Left colon (tissue), 2 donors: ENCODE data around the gene KCNJ4. TPM values are rescaled to one million over a fixed set of nuclear protein-coding genes. Genes with fewer than 3 reads are reported as not detected.
A peak's percentile ranks its signal among the peaks of the same experiment; 100 is the strongest.
"Not testable (repeated sequence)": the region's sequence is repeated elsewhere in the genome, so short reads cannot be mapped to it uniquely, and the experiment has no call there.

ENCODE experiments used
- ATAC-seq: fragments of 200-7000 bp; cut with Tn5 transposase; one replicate; pipeline ENCODE4 v1.9.1; 2020; ENCODE audit warnings: mild to moderate bottlenecking, moderate library complexity
- DNase-seq, 2 donors: peaks; one replicate each; pipeline ENCODE4 v3.0.0-alpha.2; 2020
- intact Hi-C, 2 donors: fragments of 100-400 bp; cut with DNase I in 1 of 2; cut with micrococcal nuclease in 1 of 2; formaldehyde crosslinking; loops; one replicate each; pipeline versions ENCODE4 v1.11.2 to v1.14.0; 2022; cut with DNase I, micrococcal nuclease
- total RNA-seq, 2 donors: library from RNA; stranded (reverse); fragmentation: NEBNext Ultra II Directional; extraction: Animal tissue kit (Norgen Biotek cat#: 25700); gene quantifications; one replicate each; pipeline ENCODE4 v1.2.1, GENCODE V29; 2021
- donor health status: DM: no; HTN: no; CAD: no.
- donor health status: DM: yes; HTN: yes; CAD: no.

KCNJ4 gene
- total RNA-seq, 2 donors from 2014 or later: not detected

DNA sequence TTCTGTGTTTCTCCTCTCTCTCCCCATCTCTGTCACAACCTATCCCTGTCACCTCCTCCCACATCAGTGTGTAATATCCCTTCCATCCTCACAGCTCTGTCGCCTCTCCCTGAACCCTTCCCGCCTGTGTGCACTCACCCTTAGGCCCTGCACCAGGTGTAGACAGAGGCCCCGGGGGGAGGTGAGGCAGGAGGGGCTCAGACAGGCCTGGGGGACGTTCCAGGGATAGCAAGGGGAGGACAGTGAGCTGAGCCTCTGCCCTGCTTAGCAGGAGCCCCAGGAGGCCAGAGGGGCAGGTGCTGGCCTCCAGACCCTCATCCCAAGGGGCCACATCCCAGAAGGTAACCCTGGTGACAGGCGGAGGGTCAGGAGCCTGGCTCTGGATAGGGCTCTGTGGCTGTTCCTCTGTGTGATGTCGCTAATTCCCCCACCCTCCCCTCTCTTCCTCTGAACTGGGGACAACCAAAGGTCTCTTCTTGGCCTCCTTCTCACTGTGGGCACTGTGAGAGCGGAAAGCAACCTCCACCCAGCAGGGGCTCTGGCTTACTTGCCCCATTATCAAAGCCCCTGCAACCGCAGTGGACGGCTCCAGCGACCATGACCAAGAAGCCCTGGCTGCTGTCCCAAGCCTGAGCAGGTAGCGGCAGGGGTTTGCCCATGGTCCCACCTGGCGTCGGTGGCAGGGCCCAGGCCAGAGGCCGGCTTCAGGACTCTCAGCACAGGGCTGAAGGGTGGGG is 35.7 kb downstream of the KCNJ4 start:
- intact Hi-C loops: no loop called here
- no peak for DNase-seq
- no peak for ATAC-seq

DNA sequence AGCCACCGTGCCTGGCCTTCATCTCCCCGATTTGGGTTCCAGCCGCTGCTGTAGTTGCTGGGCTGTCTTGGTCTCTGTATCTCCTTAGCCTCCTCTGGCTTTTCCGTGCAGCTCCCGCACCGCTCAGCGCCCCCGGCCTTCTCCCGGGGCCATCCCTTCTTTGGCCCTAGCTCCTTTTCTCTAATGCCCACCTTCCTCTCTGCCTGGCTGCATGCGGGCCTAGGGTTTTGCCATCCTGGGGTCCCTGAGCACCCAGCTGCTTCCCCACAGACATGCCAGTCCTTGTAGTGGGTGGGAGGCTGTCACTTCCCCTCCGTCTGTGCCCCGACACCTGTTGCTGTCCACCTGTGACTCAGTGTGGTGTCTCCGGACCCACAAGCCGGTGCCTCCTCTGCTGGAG is 36.4 kb downstream of the KCNJ4 start:
- DNase-seq (no peak), ATAC-seq (no peak)
- intact Hi-C loops: no loop called here

DNA sequence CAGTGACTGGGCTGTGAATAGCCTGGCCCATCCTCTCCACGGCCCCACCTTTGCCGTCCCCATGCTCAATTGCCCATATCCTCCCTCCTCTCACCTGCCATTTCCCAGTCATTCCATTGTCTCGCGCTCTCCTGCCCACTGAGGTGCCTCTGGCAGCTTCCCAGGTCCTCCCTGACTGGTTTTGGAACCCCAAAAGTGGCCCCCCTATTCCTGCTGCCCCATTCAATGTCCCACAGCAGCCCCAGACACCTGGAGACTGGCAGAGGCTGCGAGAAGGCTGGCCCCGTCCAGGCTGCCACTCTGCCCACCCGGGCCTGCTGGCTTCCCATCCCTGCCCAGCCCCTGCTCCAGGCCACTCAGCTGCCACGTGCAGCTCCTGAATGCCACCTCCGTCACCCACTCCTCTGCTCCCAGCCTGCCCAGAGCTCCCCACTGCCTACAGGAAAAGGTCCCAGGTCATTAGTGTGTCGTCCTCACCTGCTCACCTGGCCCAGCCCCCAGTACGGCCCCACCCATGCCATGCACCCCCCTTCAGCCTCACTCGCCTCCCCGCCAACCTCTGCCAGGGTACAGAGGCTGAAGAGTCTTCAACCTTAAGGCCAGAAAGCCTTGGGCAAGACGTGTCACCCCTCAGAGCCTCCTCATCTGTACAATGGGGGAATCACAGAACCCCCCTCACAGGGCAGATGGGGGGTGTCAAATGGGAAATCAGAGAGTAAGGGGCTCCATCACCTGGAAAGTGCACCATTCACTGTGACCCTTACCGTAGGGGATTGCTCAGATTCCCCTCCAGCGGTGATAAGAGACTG is 37.5 kb downstream of the KCNJ4 start:
- DNase-seq (no peak), ATAC-seq (no peak)
- intact Hi-C loops: no loop called here

DNA sequence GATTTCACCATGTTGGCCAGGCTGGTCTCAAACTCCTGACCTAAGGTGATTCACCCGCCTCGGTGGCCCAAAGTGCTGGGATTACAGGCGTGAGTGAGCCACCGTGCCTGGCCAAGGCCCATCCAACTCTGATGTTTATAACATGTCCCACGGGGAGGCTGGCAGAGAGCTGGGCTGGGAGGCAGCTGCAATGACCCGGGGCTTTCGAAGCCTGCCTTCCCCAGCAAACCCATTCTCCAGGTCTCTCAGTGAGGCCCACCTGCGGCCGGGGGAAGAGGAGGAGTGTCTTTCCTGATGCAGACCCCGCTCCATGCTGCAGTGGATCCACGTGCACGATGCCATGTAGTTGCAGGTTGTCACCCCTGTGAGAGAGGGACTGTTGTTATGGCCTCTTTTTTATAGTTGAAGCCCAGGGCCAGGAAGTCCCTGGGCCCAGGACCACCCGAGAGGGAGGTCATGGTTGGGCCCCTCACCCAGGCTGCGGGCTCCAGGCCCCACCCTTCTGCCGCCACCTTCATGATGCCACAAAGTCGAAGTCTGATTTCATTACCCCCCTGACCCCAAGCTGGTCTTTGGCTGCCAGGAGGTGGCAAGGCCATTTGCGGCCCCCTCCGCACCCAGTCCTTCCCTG is 38.3 kb downstream of the KCNJ4 start:
- intact Hi-C loops: no loop called here
- peak in 1 of 2 donors; percentile 12 for DNase-seq
- ATAC-seq: no peak

DNA sequence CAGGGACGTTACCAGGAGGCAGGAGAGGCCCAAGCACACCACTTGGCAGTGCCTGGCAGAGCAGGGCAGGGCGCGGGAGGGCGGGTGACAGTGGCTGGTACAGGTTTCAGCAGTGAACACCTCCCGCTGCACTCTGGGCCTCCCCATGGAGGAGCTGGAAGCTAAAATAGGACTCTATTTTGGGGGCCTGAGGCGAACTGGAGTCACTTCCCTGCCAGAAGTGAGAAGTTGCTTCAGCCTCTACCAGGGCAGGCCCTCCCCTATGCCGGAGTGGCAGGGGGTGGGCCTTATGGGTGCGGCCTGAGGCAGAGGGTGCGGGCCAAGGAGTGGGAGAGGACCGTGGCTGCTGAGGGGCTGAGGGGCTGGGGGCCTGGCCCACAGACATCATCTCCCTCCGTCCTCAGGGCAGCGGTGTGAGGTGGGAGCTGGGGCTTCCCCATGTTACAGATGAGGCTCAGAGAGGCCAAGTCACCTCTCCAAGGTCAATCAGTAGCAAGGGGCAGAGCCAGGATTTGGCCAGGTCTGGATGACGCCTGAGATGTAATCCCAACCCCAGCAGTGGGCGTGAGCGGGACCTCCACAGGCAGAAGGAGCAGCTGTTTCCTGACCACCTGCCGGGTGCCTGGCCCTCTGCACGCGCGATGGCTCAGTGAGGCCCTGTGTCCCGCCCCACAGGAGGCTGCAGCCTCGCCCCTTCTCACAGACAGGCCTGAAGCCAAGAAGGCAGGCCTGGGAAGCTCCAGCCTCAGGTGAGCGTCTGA is 39.3 kb downstream of the KCNJ4 start:
- no peak for ATAC-seq
- peak in 1 of 2 donors; percentile 21 for DNase-seq
- intact Hi-C loops: no loop called here

DNA sequence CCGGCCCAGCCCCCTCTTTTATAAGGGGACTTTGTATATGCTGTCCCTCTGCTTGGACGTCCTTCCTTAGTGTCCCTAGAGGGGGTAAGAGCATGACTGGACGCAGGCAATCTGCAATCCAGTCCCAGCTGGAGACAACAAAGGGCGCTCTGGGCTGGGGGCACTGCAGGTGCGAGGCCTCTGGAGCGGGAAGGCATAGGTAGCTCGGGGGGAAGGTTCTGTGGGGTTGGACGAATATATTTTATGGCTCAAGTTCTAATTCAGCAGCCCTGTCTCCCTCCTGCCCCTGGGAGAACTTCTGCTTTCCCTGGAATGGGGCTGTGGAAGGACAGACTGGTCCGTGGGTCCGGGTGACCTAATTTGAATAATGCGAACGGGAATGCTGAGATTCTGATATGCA is 40.0 kb downstream of the KCNJ4 start:
- ATAC-seq (no peak), DNase-seq (peak in 1 of 2 donors; percentile 5)
- intact Hi-C loops: no loop called here

DNA sequence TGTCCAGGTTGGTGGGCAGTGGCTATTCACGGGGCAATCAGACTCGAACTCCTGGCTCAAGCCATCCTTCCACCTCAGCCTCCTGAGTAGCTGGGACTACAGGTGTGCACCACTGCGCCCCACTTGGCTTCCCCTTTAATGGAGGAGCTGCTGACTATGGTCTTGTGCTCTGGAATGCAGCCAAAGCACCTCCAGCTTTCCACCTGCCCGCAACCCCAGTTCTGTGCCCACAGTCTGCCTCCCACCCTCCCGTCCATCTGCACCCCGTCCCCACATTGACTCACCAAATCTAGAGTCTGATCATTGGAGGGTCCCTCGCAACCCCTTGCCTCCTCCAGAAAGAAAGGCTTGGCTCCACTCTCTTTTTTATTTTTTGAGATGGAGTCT is 41.0 kb downstream of the KCNJ4 start:
- ATAC-seq (no peak), DNase-seq (peak in 1 of 2 donors; percentile 12)
- intact Hi-C loops: no loop called here

DNA sequence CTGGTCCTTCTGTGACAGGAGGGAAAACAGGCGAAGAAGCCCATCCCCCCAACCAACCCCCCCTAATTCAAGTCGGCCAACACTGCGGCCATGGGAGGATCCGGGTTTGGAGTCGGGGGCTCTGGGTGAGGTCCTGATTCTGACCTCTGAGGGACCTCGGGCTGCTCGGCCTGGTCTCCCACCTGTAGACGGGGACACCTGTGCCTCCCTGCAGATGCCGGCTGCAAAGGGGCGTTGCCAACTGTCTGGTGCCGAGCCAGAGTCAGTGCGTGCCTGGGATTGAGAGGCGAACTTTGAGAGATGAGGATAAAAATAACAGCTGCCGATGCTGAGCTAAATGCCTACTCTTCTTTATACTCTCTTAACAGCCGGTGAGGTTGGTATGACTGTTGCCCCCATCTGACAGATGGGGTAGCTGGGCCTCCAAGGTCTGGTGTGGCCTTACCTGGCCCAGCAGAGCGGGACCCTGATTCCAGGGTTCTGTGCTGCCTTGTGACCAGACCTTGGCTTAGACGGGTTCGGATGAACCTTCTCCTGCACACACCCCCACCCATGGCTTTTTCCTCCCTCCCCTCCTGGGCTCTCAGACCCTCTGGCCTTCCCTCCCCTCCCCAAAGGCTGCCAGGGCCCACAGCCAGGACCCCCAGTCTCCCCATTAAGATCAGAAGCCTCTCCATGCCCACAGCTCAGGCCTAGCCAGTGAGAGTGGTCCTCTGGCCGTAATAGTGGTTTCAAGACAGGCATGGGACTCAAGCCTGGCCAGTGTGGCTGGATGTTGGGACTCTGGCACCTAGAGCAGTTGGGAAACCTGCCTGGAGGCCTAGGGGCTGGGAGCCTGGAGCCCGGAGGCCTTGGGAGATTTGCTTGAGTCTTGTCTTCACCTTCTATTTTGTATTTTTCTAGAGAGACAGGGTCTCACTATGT is 41.7 kb downstream of the KCNJ4 start:
- DNase-seq (peak; percentile 34 to 58), ATAC-seq (peak; percentile 74)
- intact Hi-C loops: no loop called here

DNA sequence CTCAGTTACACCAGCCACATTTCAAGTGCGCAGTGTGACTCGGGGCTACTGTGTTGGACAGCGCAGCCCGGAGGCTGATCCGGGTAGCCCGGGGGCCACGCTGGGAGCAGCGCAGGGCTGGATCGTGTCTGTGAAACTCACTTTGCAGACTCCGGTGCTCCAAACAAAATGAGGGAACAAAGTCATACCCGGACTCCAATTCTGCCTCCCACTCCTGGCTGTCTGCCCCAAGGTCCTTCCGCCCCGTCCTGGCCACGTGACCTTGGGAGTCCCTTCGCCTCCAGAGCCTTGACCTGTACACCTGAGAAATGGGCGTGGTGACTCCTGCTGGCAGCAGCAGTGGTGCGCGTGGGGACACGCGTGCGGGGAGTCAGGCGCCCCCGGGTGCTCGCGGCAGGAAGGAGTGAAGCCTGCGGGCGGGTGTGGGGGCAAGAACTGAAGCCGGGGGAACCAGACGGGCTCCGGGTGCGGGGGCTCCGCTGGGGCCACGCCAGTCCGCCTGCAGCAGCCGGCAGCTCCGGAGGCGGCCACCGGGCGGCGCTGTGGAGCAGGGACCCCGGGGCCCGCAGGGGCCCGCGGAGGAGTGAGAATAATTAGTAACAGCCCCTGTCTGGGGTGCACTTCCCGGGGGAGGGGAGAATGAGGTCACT is 42.4 kb downstream of the KCNJ4 start:
- DNase-seq (peak; percentile 34 to 40), ATAC-seq (peak; percentile 78)
- intact Hi-C loops: no loop called here

DNA sequence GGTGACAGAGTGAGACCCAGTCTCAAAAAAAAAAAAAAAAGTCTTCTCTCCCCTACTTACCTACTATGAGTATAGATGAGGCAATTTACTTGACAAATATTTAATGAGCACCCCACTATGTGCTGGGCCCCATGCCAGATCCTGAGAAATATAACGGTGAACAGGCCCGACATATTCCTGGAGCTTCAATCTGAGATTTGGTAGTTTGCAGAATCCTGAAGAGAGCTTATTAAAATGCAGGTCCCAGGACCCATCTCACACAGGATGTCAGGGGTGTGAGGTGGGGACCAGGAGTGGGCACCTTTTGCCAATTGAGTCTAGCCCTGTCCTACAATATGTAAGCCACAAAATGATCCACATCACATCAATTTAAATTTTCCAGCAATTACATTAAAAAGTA is 44.0 kb downstream of the KCNJ4 start:
- intact Hi-C loops: no loop called here
- ATAC-seq (no peak), DNase-seq (no peak)

DNA sequence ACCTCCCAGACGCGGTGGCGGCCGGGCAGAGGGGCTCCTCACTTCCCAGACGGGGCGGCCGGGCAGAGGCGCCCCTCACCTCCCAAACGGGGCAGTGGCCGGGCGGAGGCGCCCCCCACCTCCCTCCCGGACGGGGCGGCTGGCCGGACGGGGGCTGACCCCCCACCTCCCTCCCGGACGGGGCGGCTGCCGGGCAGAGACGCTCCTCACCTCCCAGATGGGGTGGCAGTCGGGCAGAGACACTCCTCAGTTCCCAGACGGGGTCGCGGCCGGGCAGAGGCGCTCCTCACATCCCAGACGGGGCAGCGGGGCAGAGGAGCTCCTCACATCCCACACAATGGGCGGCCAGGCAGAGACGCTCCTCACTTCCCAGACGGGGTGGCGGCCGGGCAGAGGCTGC is 45.1 kb downstream of the KCNJ4 start:
- ATAC-seq, intact Hi-C loops: not testable (repeated sequence)
- DNase-seq: peak in 1 of 2 donors; percentile 5

DNA sequence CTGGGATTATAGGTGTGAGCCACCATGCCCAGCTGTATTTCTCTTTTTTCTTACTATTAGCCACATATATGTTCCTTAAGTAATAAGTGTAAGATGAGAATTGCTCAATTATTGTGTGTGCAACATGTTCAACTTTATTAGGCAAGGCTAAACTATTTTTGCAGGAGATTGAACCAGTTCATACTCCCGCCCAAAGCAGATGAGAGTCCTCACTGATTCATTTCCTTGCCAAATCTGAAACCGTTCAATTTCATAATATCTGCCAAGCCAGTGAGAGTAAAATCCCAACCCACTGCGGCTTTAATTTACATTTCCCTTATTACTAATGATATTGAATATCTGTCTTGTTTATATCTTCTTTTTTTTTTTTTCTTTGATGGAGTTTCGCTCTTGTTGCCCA is 48.4 kb downstream of the KCNJ4 start:
- DNase-seq (no peak), ATAC-seq (no peak)
- intact Hi-C loops: no loop called here

DNA sequence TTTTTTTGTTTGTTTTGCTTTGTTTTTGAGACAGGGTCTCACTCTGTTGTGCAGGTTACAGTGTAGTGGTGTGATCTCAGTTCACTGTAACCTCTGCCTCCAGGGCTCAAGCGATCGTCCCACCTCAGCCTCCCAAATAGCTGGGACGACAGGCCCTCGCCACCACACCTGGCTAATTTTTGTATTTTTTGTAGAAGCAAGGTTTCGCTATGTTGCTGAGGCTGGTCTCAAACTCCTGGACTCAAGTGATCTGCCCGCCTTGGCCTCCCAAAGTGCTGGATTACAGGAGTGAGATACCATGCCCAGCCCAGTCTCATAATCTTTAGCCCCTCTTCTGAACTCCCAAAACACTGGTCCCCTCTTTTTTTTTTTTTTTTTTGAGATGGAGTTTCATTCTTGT is 50.6 kb downstream of the KCNJ4 start:
- DNase-seq (no peak), ATAC-seq (no peak)
- intact Hi-C loops: no loop called here

DNA sequence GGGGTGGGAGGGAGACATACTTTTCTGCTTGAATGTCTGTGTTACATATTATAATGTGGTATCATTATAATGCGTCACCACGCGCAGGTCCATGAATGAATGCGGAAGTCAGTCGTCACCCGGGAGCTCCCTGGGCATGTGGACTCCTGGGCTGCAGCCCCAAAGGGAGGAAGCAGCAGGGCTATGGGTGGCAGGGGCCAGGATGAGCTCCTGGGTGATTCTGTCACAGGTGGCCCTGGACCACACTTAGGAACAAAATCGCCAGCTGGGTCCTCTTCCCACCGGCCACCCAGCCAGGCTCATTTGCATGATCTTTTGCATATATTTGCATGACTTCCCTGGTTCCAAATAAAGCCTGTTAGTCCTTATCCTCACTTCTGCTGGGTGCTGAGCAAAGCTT is 51.2 kb downstream of the KCNJ4 start:
- intact Hi-C loops: no loop called here
- DNase-seq: no peak
- no peak for ATAC-seq

DNA sequence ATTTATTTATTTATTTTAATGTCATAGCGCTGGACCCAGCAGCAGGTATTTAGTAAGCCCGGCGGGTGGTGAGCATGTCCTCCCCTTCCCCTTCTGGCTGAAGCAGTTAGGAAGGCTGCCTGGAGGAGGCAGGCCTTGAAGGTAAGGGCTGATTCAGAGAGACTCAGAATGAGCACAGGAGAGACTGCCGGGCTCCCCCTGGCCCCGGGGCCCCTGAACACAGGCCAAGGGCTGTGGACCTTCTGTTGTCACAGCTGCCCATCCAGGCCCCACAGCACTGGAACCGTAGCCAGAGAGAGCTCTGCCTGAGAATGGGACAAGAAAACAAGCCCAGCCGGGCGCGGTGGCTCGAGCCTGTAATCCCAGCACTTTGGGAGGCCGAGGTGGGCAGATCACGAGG is 52.8 kb downstream of the KCNJ4 start:
- ATAC-seq: no peak
- intact Hi-C loops: no loop called here

DNA sequence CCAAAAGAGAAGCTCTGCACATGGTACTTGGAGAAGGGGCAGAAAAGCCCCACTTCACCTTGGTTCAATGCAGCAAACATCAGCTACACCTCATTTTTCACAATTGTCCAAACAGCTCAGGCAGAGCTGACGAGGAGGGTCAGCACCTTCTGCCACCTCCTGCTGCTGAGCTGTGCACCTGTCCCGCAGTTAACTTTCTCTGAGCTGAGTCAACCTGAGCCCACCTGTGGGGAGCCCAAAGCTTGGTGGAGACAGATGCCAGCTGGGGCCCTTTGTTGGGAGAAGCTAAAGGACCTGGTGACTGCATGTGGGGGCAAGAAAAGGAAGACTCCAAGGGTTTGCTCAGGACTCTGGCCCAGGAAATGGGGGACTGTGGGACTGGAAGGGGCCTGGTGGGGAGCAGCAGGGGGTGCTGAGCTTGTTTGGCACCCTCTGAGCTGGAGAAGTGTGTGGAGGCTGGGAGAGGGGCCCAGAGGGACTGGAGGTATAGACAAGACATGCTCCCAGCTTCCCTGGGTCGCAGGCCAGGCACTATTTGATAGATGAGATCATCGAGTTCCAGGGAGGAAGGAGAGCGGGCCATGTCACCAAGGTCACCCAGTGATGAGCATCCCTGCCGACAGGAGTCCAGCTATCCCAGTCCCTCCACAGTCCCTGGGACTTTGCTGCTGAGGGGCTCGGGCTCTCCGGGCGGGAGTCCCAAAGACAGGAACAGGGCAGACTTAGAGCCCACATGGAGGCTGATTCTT is 53.5 kb downstream of the KCNJ4 start:
- intact Hi-C loops: no loop called here
- no peak for DNase-seq
- no peak for ATAC-seq

More for the DNA sequence above, 52.8 kb downstream of the KCNJ4 start:
- no peak for DNase-seq

DNA sequence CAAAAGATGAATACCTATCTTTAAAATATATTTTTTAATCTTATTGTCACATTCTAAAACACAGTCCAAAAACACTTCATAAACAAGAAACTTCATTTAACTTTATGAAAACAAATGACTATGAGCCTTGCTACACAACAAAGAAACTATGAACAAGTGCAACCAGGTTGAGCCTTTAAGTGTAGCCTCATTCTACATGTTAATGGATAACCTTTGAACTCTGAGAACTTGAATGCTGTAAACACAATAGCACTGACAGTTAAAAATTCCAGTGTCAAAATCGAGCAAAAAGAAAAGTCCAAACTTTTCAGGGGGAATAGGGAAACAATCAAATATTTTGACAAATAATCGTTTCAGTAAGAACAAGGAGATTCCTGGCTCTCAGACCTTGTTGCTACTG is 54.7 kb downstream of the KCNJ4 start:
- DNase-seq, intact Hi-C loops: not testable (repeated sequence)
- peak; percentile 29 for ATAC-seq
